Measurements from ENCODE around the gene LDLRAP1.

The LDLRAP1 gene

DNA sequence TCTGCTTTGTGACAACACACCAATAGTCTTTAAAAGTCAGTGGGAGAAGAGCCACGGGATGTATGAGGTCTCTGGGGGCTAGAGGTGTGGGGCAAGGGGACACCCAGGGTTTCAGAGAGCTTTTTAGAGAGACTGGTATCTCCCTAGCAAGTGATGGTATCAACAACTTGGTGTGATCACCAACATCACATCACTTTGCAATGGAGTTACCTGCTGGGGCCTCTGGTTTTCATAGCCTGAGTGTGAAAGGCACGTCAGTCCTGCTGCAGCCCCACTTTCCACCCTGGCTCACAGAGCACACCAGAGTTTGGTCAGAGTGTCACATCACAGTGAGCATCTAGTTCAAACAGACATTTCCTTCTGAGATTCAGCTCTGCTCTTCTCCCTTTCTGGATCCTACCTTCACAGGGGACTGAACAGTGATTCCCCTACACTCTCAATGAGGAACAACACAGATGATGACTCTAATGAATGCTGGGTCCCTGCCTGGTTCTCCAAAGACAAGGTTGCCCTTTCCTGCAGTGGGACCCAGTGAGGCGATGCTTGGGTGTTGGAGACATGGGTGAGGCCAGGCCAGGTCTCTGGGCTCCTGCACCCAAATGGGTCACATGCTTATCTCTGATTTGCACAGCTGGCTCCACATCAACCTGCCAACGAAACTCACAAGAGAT, 71.2 kb downstream of the LDLRAP1 start:
- ChIA-PET POLR2A (no interaction called here), CTCF (no interaction called here)
- no peak for DNase-seq (ENCODE audit: extremely low spot score)
- TF ChIP-seq BHLHE40 (IDR thresholded peaks at IDR 0.05; ENCODE audit: borderline replicate concordance): no peak
- TF ChIP-seq HDGF (IDR thresholded peaks at IDR 0.05; ENCODE audit: borderline replicate concordance): no peak
- TF ChIP-seq TARDBP (IDR thresholded peaks at IDR 0.05): no peak
- no peak for TF ChIP-seq ELF4 (IDR thresholded peaks at IDR 0.05)

GRCh38 chr1:25615172-25615541, 71.8 kb downstream of the LDLRAP1 start:
- DNase-seq (ENCODE audit: extremely low spot score): no peak
- POLR2A ChIA-PET: no interaction called here
- CTCF ChIA-PET: no interaction called here
- TF ChIP-seq FOXA1 (IDR thresholded peaks at IDR 0.05) (no peak), FOXM1 (IDR thresholded peaks at IDR 0.05; ENCODE audit: borderline replicate concordance) (no peak), ARNT (IDR thresholded peaks at IDR 0.05) (no peak), CTBP1 (IDR thresholded peaks at IDR 0.05; ENCODE audit: borderline replicate concordance) (no peak), TARDBP (IDR thresholded peaks at IDR 0.05) (no peak), ZNF384 (IDR thresholded peaks at IDR 0.05) (no peak), NFRKB (IDR thresholded peaks at IDR 0.05) (no peak), BHLHE40 (IDR thresholded peaks at IDR 0.05; ENCODE audit: borderline replicate concordance) (no peak), HDGF (IDR thresholded peaks at IDR 0.05; ENCODE audit: borderline replicate concordance) (no peak), L3MBTL2 (conservative IDR thresholded peaks at IDR 0.05) (no peak), ELF4 (IDR thresholded peaks at IDR 0.05) (no peak), SUZ12 (IDR thresholded peaks at IDR 0.05) (no peak), LEF1 (IDR thresholded peaks at IDR 0.05; ENCODE audit: borderline replicate concordance) (no peak), SP1 (IDR thresholded peaks at IDR 0.05) (no peak), FOXK2 (IDR thresholded peaks at IDR 0.05) (no peak)
- TF ChIP-seq, protein P1, sequence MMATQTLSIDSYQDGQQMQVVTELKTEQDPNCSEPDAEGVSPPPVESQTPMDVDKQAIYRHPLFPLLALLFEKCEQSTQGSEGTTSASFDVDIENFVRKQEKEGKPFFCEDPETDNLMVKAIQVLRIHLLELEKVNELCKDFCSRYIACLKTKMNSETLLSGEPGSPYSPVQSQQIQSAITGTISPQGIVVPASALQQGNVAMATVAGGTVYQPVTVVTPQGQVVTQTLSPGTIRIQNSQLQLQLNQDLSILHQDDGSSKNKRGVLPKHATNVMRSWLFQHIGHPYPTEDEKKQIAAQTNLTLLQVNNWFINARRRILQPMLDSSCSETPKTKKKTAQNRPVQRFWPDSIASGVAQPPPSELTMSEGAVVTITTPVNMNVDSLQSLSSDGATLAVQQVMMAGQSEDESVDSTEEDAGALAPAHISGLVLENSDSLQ (IDR thresholded peaks at IDR 0.05): no peak

DNA sequence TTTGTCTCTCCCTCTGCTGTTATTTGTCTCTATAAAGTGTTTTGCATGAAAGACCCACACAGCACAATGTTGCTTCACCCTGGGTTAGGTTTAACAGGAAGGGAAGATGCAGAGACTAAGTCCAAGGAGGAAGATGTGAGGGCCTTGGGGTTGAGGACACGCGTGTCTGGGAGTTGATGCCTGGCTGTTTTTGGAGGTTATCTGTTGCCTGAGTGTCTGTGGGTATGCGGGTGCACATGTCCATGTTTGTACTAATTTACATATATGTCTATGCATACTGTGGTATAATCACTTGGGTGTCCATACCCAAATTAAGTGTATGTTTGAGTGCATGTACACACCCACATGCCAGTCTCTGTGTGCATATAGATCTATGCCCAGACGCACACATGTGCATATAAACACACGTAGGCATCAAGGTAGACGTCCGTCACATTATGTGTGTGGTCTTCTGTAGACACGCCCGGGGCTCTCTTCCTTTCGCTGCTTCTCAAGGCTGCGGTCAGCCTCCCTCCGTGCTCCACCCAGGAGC, 72.2 kb downstream of the LDLRAP1 start:
- CTCF ChIA-PET: no interaction called here
- DNase-seq (ENCODE audit: extremely low spot score): no peak
- TF ChIP-seq BHLHE40 (IDR thresholded peaks at IDR 0.05; ENCODE audit: borderline replicate concordance) (no peak), FOXA1 (IDR thresholded peaks at IDR 0.05) (no peak), TARDBP (IDR thresholded peaks at IDR 0.05) (no peak), ZNF384 (IDR thresholded peaks at IDR 0.05) (no peak), NFRKB (IDR thresholded peaks at IDR 0.05) (no peak), CTBP1 (IDR thresholded peaks at IDR 0.05; ENCODE audit: borderline replicate concordance) (no peak), SP1 (IDR thresholded peaks at IDR 0.05) (no peak), ELF4 (IDR thresholded peaks at IDR 0.05) (no peak)
- POLR2A ChIA-PET: no interaction called here

- peak; percentile 97 for DNase-seq (ENCODE audit: extremely low spot score)
- CTCF ChIA-PET: interaction anchor here (0.7 kb wide), 1 partner anchor 77 kb away, joined by 3 read pairs; no protein-coding TSS in a partner anchor
- TF ChIP-seq SUZ12 (IDR thresholded peaks at IDR 0.05) (no peak), ELF4 (IDR thresholded peaks at IDR 0.05) (no peak), ZNF384 (IDR thresholded peaks at IDR 0.05) (no peak), L3MBTL2 (conservative IDR thresholded peaks at IDR 0.05) (peak; percentile 25; the same call in 1 of the 2 replicates), HDGF (IDR thresholded peaks at IDR 0.05; ENCODE audit: borderline replicate concordance) (no peak)
- POLR2A ChIA-PET: no interaction called here
Measured at GRCh38 chr1:25616095-25616986, 72.9 kb downstream of the LDLRAP1 start, which contains the start of gene MAN1C1. Gene MAN1C1 (plus strand): TSS chr1:25616791. CDS start chr1:25617798, 1,007 bp downstream.

GRCh38 chr1:25616987-25617624, 73.7 kb downstream of the LDLRAP1 start:
- ChIA-PET POLR2A (no interaction called here), CTCF (interaction anchor here (0.7 kb wide), 1 partner anchor 76 kb away, joined by 3 read pairs; no protein-coding TSS in a partner anchor)
- no peak for TF ChIP-seq FOXA1 (IDR thresholded peaks at IDR 0.05)
- TF ChIP-seq FOXK2 (IDR thresholded peaks at IDR 0.05): no peak
- no peak for TF ChIP-seq SUZ12 (IDR thresholded peaks at IDR 0.05)
- TF ChIP-seq ELF4 (IDR thresholded peaks at IDR 0.05): no peak
- TF ChIP-seq CTBP1 (IDR thresholded peaks at IDR 0.05; ENCODE audit: borderline replicate concordance): no peak
- no peak for TF ChIP-seq FOXM1 (IDR thresholded peaks at IDR 0.05; ENCODE audit: borderline replicate concordance)
- TF ChIP-seq HDGF (IDR thresholded peaks at IDR 0.05; ENCODE audit: borderline replicate concordance): no peak
- no peak for TF ChIP-seq L3MBTL2 (conservative IDR thresholded peaks at IDR 0.05)
- TF ChIP-seq ARNT (IDR thresholded peaks at IDR 0.05): no peak
- no peak for TF ChIP-seq ZNF384 (IDR thresholded peaks at IDR 0.05)
- TF ChIP-seq BHLHE40 (IDR thresholded peaks at IDR 0.05; ENCODE audit: borderline replicate concordance): no peak
- TF ChIP-seq SP1 (IDR thresholded peaks at IDR 0.05): no peak
- TF ChIP-seq LEF1 (IDR thresholded peaks at IDR 0.05; ENCODE audit: borderline replicate concordance): no peak
- DNase-seq (ENCODE audit: extremely low spot score): peak; percentile 21

DNA sequence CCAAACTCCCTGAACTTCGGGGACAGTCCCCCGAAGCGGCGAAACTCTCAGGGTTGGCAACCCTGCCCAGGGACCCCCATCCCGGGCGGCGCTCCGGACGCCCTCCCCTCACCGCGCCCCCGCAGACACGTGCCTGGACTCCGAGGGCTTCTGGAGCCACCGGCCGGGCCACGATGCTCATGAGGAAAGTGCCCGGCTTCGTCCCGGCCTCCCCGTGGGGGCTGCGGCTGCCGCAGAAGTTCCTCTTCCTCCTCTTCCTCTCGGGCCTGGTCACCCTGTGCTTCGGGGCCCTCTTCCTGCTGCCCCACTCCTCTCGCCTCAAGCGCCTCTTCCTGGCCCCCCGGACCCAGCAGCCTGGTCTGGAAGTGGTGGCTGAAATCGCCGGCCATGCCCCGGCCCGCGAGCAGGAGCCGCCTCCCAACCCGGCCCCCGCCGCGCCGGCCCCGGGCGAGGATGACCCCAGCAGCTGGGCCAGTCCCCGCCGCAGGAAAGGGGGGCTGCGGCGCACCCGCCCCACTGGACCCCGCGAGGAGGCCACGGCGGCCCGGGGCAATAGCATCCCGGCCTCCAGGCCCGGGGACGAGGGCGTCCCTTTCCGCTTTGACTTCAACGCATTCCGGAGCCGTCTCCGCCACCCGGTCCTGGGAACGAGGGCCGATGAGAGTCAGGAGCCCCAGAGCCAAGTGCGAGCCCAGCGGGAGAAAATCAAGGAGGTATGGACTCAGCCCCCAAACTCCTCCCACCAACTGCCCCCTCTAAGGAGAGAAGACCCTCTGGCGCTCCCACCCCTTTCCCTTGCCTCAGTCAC, 74.4 kb downstream of the LDLRAP1 start:
- CTCF ChIA-PET: interaction anchor here (1.1 to 2.6 kb wide), 3 partner anchors 46 to 193 kb away, joined by 3 to 11 read pairs (median 4); no protein-coding TSS in a partner anchor
- no peak for DNase-seq (ENCODE audit: extremely low spot score)
- TF ChIP-seq LEF1 (IDR thresholded peaks at IDR 0.05; ENCODE audit: borderline replicate concordance) (no peak), ZNF384 (IDR thresholded peaks at IDR 0.05) (no peak), FOXM1 (IDR thresholded peaks at IDR 0.05; ENCODE audit: borderline replicate concordance) (no peak), FOXK2 (IDR thresholded peaks at IDR 0.05) (no peak), FOXA1 (IDR thresholded peaks at IDR 0.05) (no peak), CTBP1 (IDR thresholded peaks at IDR 0.05; ENCODE audit: borderline replicate concordance) (no peak), ARNT (IDR thresholded peaks at IDR 0.05) (no peak), NFRKB (IDR thresholded peaks at IDR 0.05) (no peak)
- POLR2A ChIA-PET: no interaction called here
